ENCODE measurements around the gene LSAMP.

Gene LSAMP

DNA sequence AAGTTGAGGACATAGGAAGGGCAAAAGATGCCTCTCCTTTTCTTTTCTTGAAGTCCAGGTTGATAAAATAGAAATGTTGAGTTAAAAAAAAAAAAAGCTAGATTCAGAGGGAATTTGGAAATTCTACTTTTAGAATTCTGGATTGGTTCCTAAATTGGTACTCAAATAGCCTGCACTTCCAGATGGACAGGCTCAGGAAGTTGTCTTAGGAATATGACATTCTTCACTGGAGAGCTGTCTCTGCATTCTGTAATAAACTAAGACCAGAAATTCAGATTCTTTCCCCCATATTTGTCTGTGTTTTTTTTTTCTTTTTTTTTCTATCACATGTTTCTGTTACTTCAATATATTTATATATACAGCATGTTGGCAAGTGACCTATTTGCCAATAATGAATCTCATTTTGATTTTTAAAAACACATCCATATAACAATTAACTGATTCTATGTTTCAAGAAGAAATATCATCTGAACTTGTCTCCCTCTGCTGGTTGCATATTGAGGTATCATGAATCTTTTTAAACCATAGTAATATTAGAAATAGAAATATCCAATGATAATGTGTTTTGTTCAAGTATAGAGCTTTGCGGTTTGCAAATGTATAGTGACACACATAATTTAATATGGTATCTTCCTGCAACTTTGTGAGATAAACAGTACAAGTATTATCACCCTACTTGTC lies 8.5 kb upstream of the LSAMP start:
- no peaks in the 10 kb centered on the region for H4K20me1 ChIP-seq (ENCODE audit: insufficient read depth, low read length)
- ATAC-seq (ENCODE audit: insufficient read depth, low read depth) (no peak), DNase-seq (no peak)
- H3K36me3 ChIP-seq (ENCODE audit: insufficient read depth, low read length) = no peaks in the 10 kb centered on the region
- H3K9ac ChIP-seq (ENCODE audit: low read depth, low read length) = no peak overlapping the region
- H2AFZ ChIP-seq (ENCODE audit: low read depth, low read length) = no peak overlapping the region
- no peaks in the 10 kb centered on the region for H3K4me1 ChIP-seq (ENCODE audit: insufficient read depth, low read length)
- no peaks in the 10 kb centered on the region for H3K9me3 ChIP-seq (ENCODE audit: insufficient read depth, low read length, severe bottlenecking)
- no peak overlapping the region for H3K27ac ChIP-seq (ENCODE audit: low read length)
- no peak overlapping the region for H3K4me3 ChIP-seq (ENCODE audit: low read depth in 1 of 2, low read length in 2 of 2)
- no peaks in the 10 kb centered on the region for H3K79me2 ChIP-seq (ENCODE audit: insufficient read depth, low read length)
- H3K27me3 ChIP-seq (ENCODE audit: insufficient read depth, low read length, poor library complexity) = no peaks in the 10 kb centered on the region
- TF ChIP-seq CTCF (IDR thresholded peaks at IDR 0.05; ENCODE audit: borderline replicate concordance, extremely low read depth, low read length, poor library complexity, severe bottlenecking) (no peak), EZH2 (IDR thresholded peaks at IDR 0.05; ENCODE audit: borderline replicate concordance, low read depth, low read length, severe bottlenecking) (no peak)
- H3K4me2 ChIP-seq (ENCODE audit: insufficient read depth, low read length) = no peak overlapping the region

DNA sequence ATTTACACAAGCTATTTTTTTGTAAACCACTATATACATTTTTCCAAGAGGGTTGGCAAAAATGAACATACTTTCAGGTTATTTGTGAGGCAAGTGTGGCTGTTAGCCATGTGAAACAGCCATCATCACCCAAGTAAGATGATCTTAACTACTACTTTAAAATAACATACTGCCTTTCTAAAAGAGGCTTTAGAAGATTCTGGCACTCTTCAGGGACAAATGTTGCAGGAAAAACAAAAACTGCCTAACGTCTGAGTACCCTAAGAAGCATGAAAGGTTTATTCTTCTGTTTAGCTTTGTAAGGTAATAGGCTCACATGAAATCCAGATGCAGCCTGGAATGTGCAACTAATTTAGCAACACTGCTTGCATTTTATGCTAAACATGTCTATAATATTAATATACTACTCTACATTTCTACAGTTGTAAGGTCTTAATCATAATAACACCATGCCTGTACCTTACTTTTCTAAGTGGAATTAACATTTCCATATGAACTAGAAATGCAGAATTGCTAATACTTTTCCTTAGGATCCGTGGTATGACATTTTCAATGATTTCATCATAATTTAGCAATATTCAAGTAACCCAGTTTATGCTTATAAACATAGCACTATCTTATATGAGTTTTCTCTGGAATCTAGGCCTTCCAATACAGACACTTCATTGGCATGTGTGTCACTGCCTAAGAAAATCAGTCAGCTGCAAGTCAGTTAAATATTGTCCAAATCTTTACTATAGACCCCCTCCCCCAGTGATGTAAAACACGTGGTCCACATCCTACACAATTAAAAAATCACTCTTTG lies 4.5 kb upstream of the LSAMP start:
- Histone ChIP-seq H3K27me3 (ENCODE audit: insufficient read depth, low read length, poor library complexity) (no peaks in the 10 kb centered on the region), H3K9me3 (ENCODE audit: insufficient read depth, low read length, severe bottlenecking) (no peaks in the 10 kb centered on the region), H4K20me1 (ENCODE audit: insufficient read depth, low read length) (no peaks in the 10 kb centered on the region), H3K4me1 (ENCODE audit: insufficient read depth, low read length) (no peaks in the 10 kb centered on the region), H3K4me3 (ENCODE audit: low read depth in 1 of 2, low read length in 2 of 2) (no peak overlapping the region), H3K4me2 (ENCODE audit: insufficient read depth, low read length) (no peak overlapping the region), H3K36me3 (ENCODE audit: insufficient read depth, low read length) (no peaks in the 10 kb centered on the region), H2AFZ (ENCODE audit: low read depth, low read length) (no peak overlapping the region), H3K9ac (ENCODE audit: low read depth, low read length) (no peak overlapping the region), H3K27ac (ENCODE audit: low read length) (no peak overlapping the region), H3K79me2 (ENCODE audit: insufficient read depth, low read length) (no peaks in the 10 kb centered on the region)
- ATAC-seq (ENCODE audit: insufficient read depth, low read depth) (no peak), DNase-seq (no peak)
- TF ChIP-seq CTCF (IDR thresholded peaks at IDR 0.05; ENCODE audit: borderline replicate concordance, extremely low read depth, low read length, poor library complexity, severe bottlenecking) (no peak), EZH2 (IDR thresholded peaks at IDR 0.05; ENCODE audit: borderline replicate concordance, low read depth, low read length, severe bottlenecking) (no peak)

DNA sequence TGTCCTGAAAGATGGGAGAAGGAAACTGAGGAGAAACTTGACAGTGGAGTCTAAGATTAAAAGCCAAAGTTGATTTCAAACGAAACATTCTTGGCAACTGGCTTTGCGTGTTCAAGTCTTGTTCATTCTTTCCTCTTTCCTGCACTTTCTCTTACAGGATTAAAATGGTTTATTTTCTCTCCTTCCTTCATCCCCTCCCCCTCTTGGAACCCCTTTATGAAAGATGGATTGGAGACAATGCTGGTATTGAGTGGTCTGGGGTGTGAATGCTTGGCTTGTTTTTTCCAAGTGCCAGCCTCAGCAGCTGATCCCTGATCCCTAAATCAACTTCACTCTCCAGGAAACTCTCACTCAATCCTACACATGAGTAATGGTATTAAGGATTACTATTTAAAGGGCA lies 703 bp upstream of the LSAMP start:
- no peak overlapping the region for H3K4me2 ChIP-seq (ENCODE audit: insufficient read depth, low read length)
- DNase-seq (no peak), ATAC-seq (ENCODE audit: insufficient read depth, low read depth) (no peak)

More for the DNA sequence above, 703 bp upstream of the LSAMP start:
- no peak overlapping the region for H3K9ac ChIP-seq (ENCODE audit: low read depth, low read length)
- no peaks in the 10 kb centered on the region for H3K27me3 ChIP-seq (ENCODE audit: insufficient read depth, low read length, poor library complexity)
- H3K4me1 ChIP-seq (ENCODE audit: insufficient read depth, low read length) = no peaks in the 10 kb centered on the region
- no peaks in the 10 kb centered on the region for H3K36me3 ChIP-seq (ENCODE audit: insufficient read depth, low read length)
- no peak overlapping the region for H2AFZ ChIP-seq (ENCODE audit: low read depth, low read length)
- no peaks in the 10 kb centered on the region for H4K20me1 ChIP-seq (ENCODE audit: insufficient read depth, low read length)
- no peaks in the 10 kb centered on the region for H3K79me2 ChIP-seq (ENCODE audit: insufficient read depth, low read length)
- H3K4me3 ChIP-seq (ENCODE audit: low read depth in 1 of 2, low read length in 2 of 2) = no peak overlapping the region
- TF ChIP-seq EZH2 (IDR thresholded peaks at IDR 0.05; ENCODE audit: borderline replicate concordance, low read depth, low read length, severe bottlenecking) (no peak), CTCF (IDR thresholded peaks at IDR 0.05; ENCODE audit: borderline replicate concordance, extremely low read depth, low read length, poor library complexity, severe bottlenecking) (no peak)
- H3K9me3 ChIP-seq (ENCODE audit: insufficient read depth, low read length, severe bottlenecking) = no peaks in the 10 kb centered on the region
- no peak overlapping the region for H3K27ac ChIP-seq (ENCODE audit: low read length)

All from DND-41 (cell line).